ENCODE results near the gene PKD1. TPM values are rescaled to one million over a fixed set of nuclear protein-coding genes. Genes with fewer than 3 reads are reported as not detected.
"Not testable (repeated sequence)": the region's sequence is repeated elsewhere in the genome, so short reads cannot be mapped to it uniquely, and the experiment has no call there.

Gene PKD1
- total RNA-seq, 3 donors from 2014 or later = 63.9 to 233 (median 80.8) TPM

GRCh38 chr16:2115591-2115973 lies 20.1 kb downstream of the PKD1 start:
- no peaks in the 10 kb centered on the region for H3K9me3 ChIP-seq
- no peak overlapping the region for H3K4me3 ChIP-seq
- intact Hi-C loops (cut with DNase I, micrococcal nuclease) = no loop called here
- TF ChIP-seq CTCF (IDR thresholded peaks at IDR 0.05) = no peak
- no peaks in the 10 kb centered on the region for H3K36me3 ChIP-seq (ENCODE audit: low read depth)
- peaks cover 5% of the 10 kb centered on the region for H3K4me1 ChIP-seq (ENCODE audit: low read depth)
- ATAC-seq (no peak), DNase-seq (no peak)

GRCh38 chr16:2114885-2115590 lies 20.7 kb downstream of the PKD1 start:
- intact Hi-C loops (cut with DNase I, micrococcal nuclease); DNase-seq; ATAC-seq; H3K9me3 ChIP-seq; H3K4me1 ChIP-seq (ENCODE audit: low read depth); H3K4me3 ChIP-seq; H3K36me3 ChIP-seq (ENCODE audit: low read depth): not testable (repeated sequence)

GRCh38 chr16:2114225-2114624 lies 21.5 kb downstream of the PKD1 start:
- DNase-seq; intact Hi-C loops (cut with DNase I, micrococcal nuclease); H3K4me1 ChIP-seq (ENCODE audit: low read depth); H3K4me3 ChIP-seq; H3K9me3 ChIP-seq; ATAC-seq; H3K36me3 ChIP-seq (ENCODE audit: low read depth): not testable (repeated sequence)

GRCh38 chr16:2112539-2113106 lies 23.1 kb downstream of the PKD1 start:
- H3K4me3 ChIP-seq; DNase-seq; H3K4me1 ChIP-seq (ENCODE audit: low read depth); H3K36me3 ChIP-seq (ENCODE audit: low read depth); H3K9me3 ChIP-seq; ATAC-seq; intact Hi-C loops (cut with DNase I, micrococcal nuclease): not testable (repeated sequence)

GRCh38 chr16:2111412-2112335 lies 24.0 kb downstream of the PKD1 start:
- intact Hi-C loops (cut with DNase I, micrococcal nuclease) = not testable (repeated sequence)

GRCh38 chr16:2111009-2111353 lies 24.7 kb downstream of the PKD1 start:
- H3K4me1 ChIP-seq (ENCODE audit: low read depth); intact Hi-C loops (cut with DNase I, micrococcal nuclease); H3K36me3 ChIP-seq (ENCODE audit: low read depth); DNase-seq; H3K4me3 ChIP-seq; H3K9me3 ChIP-seq: not testable (repeated sequence)
- peak; percentile 9 for ATAC-seq

More at GRCh38 chr16:2111412-2112335, 24.0 kb downstream of the PKD1 start:
- not testable (repeated sequence) for H3K36me3 ChIP-seq (ENCODE audit: low read depth); ATAC-seq; H3K4me3 ChIP-seq; H3K9me3 ChIP-seq; DNase-seq; H3K4me1 ChIP-seq (ENCODE audit: low read depth)

- peak; percentile 8 for ATAC-seq
- intact Hi-C loops (cut with DNase I, micrococcal nuclease) = not testable (repeated sequence)
Observed at GRCh38 chr16:2110332-2111008, 25.2 kb downstream of the PKD1 start.

GRCh38 chr16:2109872-2110271 lies 25.8 kb downstream of the PKD1 start:
- H3K4me3 ChIP-seq; DNase-seq; H3K9me3 ChIP-seq; H3K36me3 ChIP-seq (ENCODE audit: low read depth); H3K4me1 ChIP-seq (ENCODE audit: low read depth); intact Hi-C loops (cut with DNase I, micrococcal nuclease): not testable (repeated sequence)
- peak; percentile 7 for ATAC-seq

More at GRCh38 chr16:2110332-2111008, 25.2 kb downstream of the PKD1 start:
- not testable (repeated sequence) for H3K36me3 ChIP-seq (ENCODE audit: low read depth); H3K4me1 ChIP-seq (ENCODE audit: low read depth); H3K9me3 ChIP-seq; H3K4me3 ChIP-seq; DNase-seq

- H3K36me3 ChIP-seq (ENCODE audit: low read depth); H3K4me1 ChIP-seq (ENCODE audit: low read depth); DNase-seq; intact Hi-C loops (cut with DNase I, micrococcal nuclease); H3K4me3 ChIP-seq; ATAC-seq; H3K9me3 ChIP-seq: not testable (repeated sequence)
Observed at GRCh38 chr16:2109271-2109580, 26.5 kb downstream of the PKD1 start.

GRCh38 chr16:2108446-2109270 lies 27.0 kb downstream of the PKD1 start:
- not testable (repeated sequence) for H3K4me3 ChIP-seq

GRCh38 chr16:2107791-2108125 lies 27.9 kb downstream of the PKD1 start:
- ATAC-seq; H3K9me3 ChIP-seq; DNase-seq; H3K4me1 ChIP-seq (ENCODE audit: low read depth); H3K36me3 ChIP-seq (ENCODE audit: low read depth); intact Hi-C loops (cut with DNase I, micrococcal nuclease); H3K4me3 ChIP-seq: not testable (repeated sequence)

More at GRCh38 chr16:2108446-2109270, 27.0 kb downstream of the PKD1 start:
- H3K4me1 ChIP-seq (ENCODE audit: low read depth); H3K9me3 ChIP-seq; DNase-seq; H3K36me3 ChIP-seq (ENCODE audit: low read depth); intact Hi-C loops (cut with DNase I, micrococcal nuclease): not testable (repeated sequence)
- ATAC-seq = peak; percentile 17

GRCh38 chr16:2107121-2107790 lies 28.4 kb downstream of the PKD1 start:
- H3K9me3 ChIP-seq; H3K4me3 ChIP-seq; ATAC-seq; DNase-seq; intact Hi-C loops (cut with DNase I, micrococcal nuclease); H3K36me3 ChIP-seq (ENCODE audit: low read depth); H3K4me1 ChIP-seq (ENCODE audit: low read depth): not testable (repeated sequence)

Measured in mucosa of descending colon (tissue), 3 donors.